Measurements from ENCODE around the gene GNAL. TPM values are rescaled to one million over a fixed set of nuclear protein-coding genes. Genes with fewer than 3 reads are reported as not detected.

The GNAL gene
- total and polyA plus RNA-seq, 11 donors, result 0.76 to 5.9 (median 1.6) TPM

GRCh38 chr18:11668441-11669169 lies 20.5 kb upstream of the GNAL start:
- Histone ChIP-seq H3K27ac (no peak overlapping the region), H3K36me3 (no peaks in the 10 kb centered on the region), H3K27me3 (peaks cover 0 to 29% (median 6%) of the 10 kb centered on the region in 9 donors), H3K4me1 (no peaks in the 10 kb centered on the region), H3K9me3 (no peaks in the 10 kb centered on the region), H3K4me3 (no peak overlapping the region)
- TF ChIP-seq POLR2A (IDR thresholded peaks at IDR 0.05), result no peak
- no peak for TF ChIP-seq CTCF (IDR thresholded peaks at IDR 0.05)
- intact Hi-C loops (cut with DNase I), result no loop called here
- no peak for ATAC-seq
- DNase-seq, result no peak
- WGBS, 4 donors, result 58 to 70% (median 61%) methylated on average over 10 of the region's 10 CpGs

GRCh38 chr18:11669271-11669947 lies 19.7 kb upstream of the GNAL start:
- Histone ChIP-seq H3K4me3 (no peak overlapping the region), H3K27ac (no peak overlapping the region), H3K36me3 (no peaks in the 10 kb centered on the region), H3K4me1 (no peaks in the 10 kb centered on the region), H3K27me3 (peaks cover 0 to 28% (median 6%) of the 10 kb centered on the region in 9 donors), H3K9me3 (no peaks in the 10 kb centered on the region)
- WGBS, 4 donors, result 77 to 80% (median 79%) methylated on average over 12 to 14 of the region's 14 CpGs
- TF ChIP-seq CTCF (IDR thresholded peaks at IDR 0.05) (no peak), POLR2A (IDR thresholded peaks at IDR 0.05) (no peak)
- ATAC-seq, result no peak
- DNase-seq, result no peak
- intact Hi-C loops (cut with DNase I), result no loop called here

GRCh38 chr18:11669948-11670275 lies 19.2 kb upstream of the GNAL start:
- H3K36me3 ChIP-seq, result no peaks in the 10 kb centered on the region
- intact Hi-C loops (cut with DNase I), result no loop called here

More at GRCh38 chr18:11669948-11670275, 19.2 kb upstream of the GNAL start:
- TF ChIP-seq CTCF (IDR thresholded peaks at IDR 0.05), result no peak
- TF ChIP-seq POLR2A (IDR thresholded peaks at IDR 0.05), result no peak
- H3K4me3 ChIP-seq, result no peak overlapping the region
- 78 to 86% (median 82%) methylated on average over 10 of the region's 10 CpGs for WGBS, 4 donors
- DNase-seq (no peak), ATAC-seq (no peak)
- peaks cover 0 to 27% (median 6%) of the 10 kb centered on the region in 9 donors for H3K27me3 ChIP-seq
- no peak overlapping the region for H3K27ac ChIP-seq
- no peaks in the 10 kb centered on the region for H3K4me1 ChIP-seq
- H3K9me3 ChIP-seq, result no peaks in the 10 kb centered on the region

Data from heart left ventricle (tissue), 16 donors.